SK-N-SH (cell line): ENCODE measurements around the gene ZFYVE21. TPM values are rescaled to one million over a fixed set of nuclear protein-coding genes. Genes with fewer than 3 reads are reported as not detected.

Source experiments
- CTCF ChIA-PET: fragments of 300-600, 350-600 bp; formaldehyde crosslinking; extraction: SDS; loops from one replicate; lab custom pipeline; 2021; lab: Yijun Ruan, JAX
- POLR2A ChIA-PET: fragments of 350-600 bp; sonication (Branson Sonifier 250); formaldehyde crosslinking; extraction: SDS; loops from one replicate; lab custom pipeline; 2020; ENCODE audit warnings: antibody characterized with exemption, inconsistent platforms; lab: Yijun Ruan, JAX
- DNase-seq: peaks from one replicate; pipeline ENCODE4 v3.0.0; 2012
- H2AFZ ChIP-seq: fragments of 200-600 bp; sonication (generic); 2 replicates; pipeline ENCODE4 v1.8.1; 2016; ENCODE audit warnings: antibody characterized with exemption, mild to moderate bottlenecking, low read depth
- H3F3A ChIP-seq: fragments of 200-600 bp; sonication (generic); replicated peaks from 2 replicates; pipeline ENCODE3; 2016; ENCODE audit warnings: antibody characterized with exemption, mild to moderate bottlenecking; ENCODE audit not compliant: insufficient read depth
- H3K27ac ChIP-seq, 2 experiments: fragments of 200-500 bp in 1 of 2; fragments of 200-600 bp in 1 of 2; sonication (Bioruptor generic) in 1 of 2; sonication (generic), shearing (Covaris generic) in 1 of 2; 2 replicates each; pipeline versions ENCODE4 v1.5.1 to v1.6.1; 2014 to 2016; ENCODE audit warnings: low read depth in 2 of 2, inconsistent platforms in 1 of 2, low read length in 1 of 2, mild to moderate bottlenecking in 1 of 2, mixed read lengths in 1 of 2
- H3K27me3 ChIP-seq: fragments of 200-600 bp; sonication (generic), shearing (Covaris generic); 2 replicates; pipeline ENCODE4 v1.6.1; 2016; ENCODE audit warnings: mixed run types; ENCODE audit not compliant: insufficient read depth
- H3K36me3 ChIP-seq, 2 experiments: fragments of 200-500 bp in 1 of 2; fragments of 200-600 bp in 1 of 2; sonication (Bioruptor generic) in 1 of 2; sonication (generic) in 1 of 2; replicated peaks in 1 of 2; 2 replicates each; pipeline versions ENCODE3 to v1.5.1; 2014 to 2016; ENCODE audit warnings: low read length in 1 of 2, mild to moderate bottlenecking in 1 of 2; ENCODE audit not compliant: insufficient read depth in 2 of 2, control insufficient read depth in 1 of 2
- H3K4me1 ChIP-seq, 2 experiments: fragments of 200-500 bp in 1 of 2; fragments of 200-600 bp in 1 of 2; sonication (Bioruptor generic) in 1 of 2; sonication (generic), shearing (Covaris generic) in 1 of 2; 2 replicates each; pipeline versions ENCODE4 v1.5.1 to v1.6.1; 2014 to 2016; ENCODE audit warnings: low read depth in 1 of 2, low read length in 1 of 2, mixed run types in 1 of 2; ENCODE audit not compliant: insufficient read depth in 2 of 2, control insufficient read depth in 1 of 2
- H3K4me2 ChIP-seq: fragments of 200-600 bp; sonication (generic), shearing (Covaris generic); 2 replicates; pipeline ENCODE4 v1.6.1; 2017; ENCODE audit warnings: mixed run types
- H3K4me3 ChIP-seq, 2 experiments: fragments of 200-500 bp in 1 of 2; fragments of 200-600 bp in 1 of 2; sonication (Bioruptor generic) in 1 of 2; sonication (generic), shearing (Covaris generic) in 1 of 2; 2 replicates each; pipeline versions ENCODE4 v1.5.1 to v1.8.1; 2014 to 2016; ENCODE audit warnings: low read depth in 2 of 2, inconsistent platforms in 1 of 2, low read length in 1 of 2, mild to moderate bottlenecking in 1 of 2, mixed read lengths in 1 of 2, moderate library complexity in 1 of 2
- H3K79me2 ChIP-seq: fragments of 200-600 bp; sonication (generic); 2 replicates; pipeline ENCODE4 v1.8.1; 2017; ENCODE audit warnings: mild to moderate bottlenecking; ENCODE audit not compliant: insufficient read depth
- H3K9ac ChIP-seq: fragments of 200-600 bp; sonication (generic); 2 replicates; pipeline ENCODE4 v1.6.1; 2017; ENCODE audit warnings: mixed run types
- H3K9me2 ChIP-seq: fragments of 200-600 bp; sonication (generic); 2 replicates; pipeline ENCODE4 v1.6.1; 2017; ENCODE audit warnings: mixed run types
- H3K9me3 ChIP-seq: fragments of 200-600 bp; sonication (generic); 2 replicates; pipeline ENCODE4 v1.6.1; 2017; ENCODE audit warnings: mixed run types, mild to moderate bottlenecking, moderate library complexity
- H4K20me1 ChIP-seq: fragments of 200-600 bp; sonication (generic); 2 replicates; pipeline ENCODE4 v1.6.1; 2017; ENCODE audit warnings: mild to moderate bottlenecking, mixed run types; ENCODE audit not compliant: insufficient read depth
- CHD2 ChIP-seq: fragments of 150-350 bp; IDR thresholded peaks from 2 replicates; pipeline ENCODE4 v1.6.1; 2018; ENCODE audit warnings: low read length; ENCODE audit not compliant: partially characterized antibody
- EZH2phosphoT487 ChIP-seq: fragments of 200-600 bp; sonication (generic); IDR thresholded peaks from 2 replicates; pipeline ENCODE4 v1.6.1; 2017; ENCODE audit warnings: low read depth, mixed run types, mild to moderate bottlenecking, antibody characterized with exemption, moderate library complexity, borderline replicate concordance
- FOSL2 ChIP-seq: IDR thresholded peaks from 2 replicates; pipeline ENCODE4 v1.4.0; 2012; ENCODE audit warnings: low read depth, mild to moderate bottlenecking, moderate library complexity, borderline replicate concordance
- FOXM1 ChIP-seq: IDR thresholded peaks from 2 replicates; pipeline ENCODE4 v1.4.0; 2012; ENCODE audit warnings: low read depth, mild to moderate bottlenecking
- GABPA ChIP-seq: IDR thresholded peaks from 2 replicates; pipeline ENCODE4 v1.4.0; 2012; ENCODE audit warnings: low read depth, mild to moderate bottlenecking
- JUND ChIP-seq: IDR thresholded peaks from 2 replicates; pipeline ENCODE4 v1.4.0; 2012
- MXI1 ChIP-seq: IDR thresholded peaks from 2 replicates; pipeline ENCODE4 v1.6.1; 2012; ENCODE audit warnings: mild to moderate bottlenecking, low read depth, low read length, improper control_type of control experiment
- NFIC ChIP-seq: IDR thresholded peaks from 2 replicates; pipeline ENCODE4 v1.4.0; 2012; ENCODE audit warnings: borderline replicate concordance
- RAD21 ChIP-seq: IDR thresholded peaks from 2 replicates; pipeline ENCODE4 v1.6.1; 2012; ENCODE audit warnings: mild to moderate bottlenecking, low read length
- RFX5 ChIP-seq: IDR thresholded peaks from 2 replicates; pipeline ENCODE4 v1.6.1; 2012; ENCODE audit warnings: mild to moderate bottlenecking, improper control_type of control experiment, low read length
- RXRA ChIP-seq: IDR thresholded peaks from 2 replicates; pipeline ENCODE4 v1.4.0; 2012; ENCODE audit warnings: low read depth, mild to moderate bottlenecking, borderline replicate concordance
- SIN3A ChIP-seq: IDR thresholded peaks from 2 replicates; pipeline ENCODE4 v1.6.1; 2012; ENCODE audit warnings: low read depth, mild to moderate bottlenecking, low read length, moderate library complexity, borderline replicate concordance
- TAF1 ChIP-seq: IDR thresholded peaks from 2 replicates; pipeline ENCODE4 v1.6.1; 2012; ENCODE audit warnings: low read depth, mild to moderate bottlenecking, low read length, moderate library complexity, borderline replicate concordance
- TCF12 ChIP-seq: IDR thresholded peaks from 2 replicates; pipeline ENCODE4 v1.4.0; 2012
- WGBS: methylation state at CpG from one replicate; pipeline ENCODE4 v1.1.6; 2017; ENCODE audit warnings: low lambda C conversion rate; 5-methylcytosine and 5-hydroxymethylcytosine counted together
- polyA plus RNA-seq, 3 experiments: library from polyadenylated mRNA; depleted of rRNA; stranded (reverse); fragments of >200 nt; gene quantifications; 2 replicates each; pipeline ENCODE4 v1.2.3, GENCODE V29; 2012
- TF ChIP-seq, protein P1 (sequence below): IDR thresholded peaks from 2 replicates; pipeline ENCODE4; 2012
- TF ChIP-seq, protein P2 (sequence below): IDR thresholded peaks from 2 replicates; pipeline ENCODE4 v1.4.0; 2012; ENCODE audit warnings: low read depth, borderline replicate concordance

ZFYVE21 gene
- polyA plus RNA-seq, 1 of the 3 experiments (the other 2 are of a cell fraction), result 82.1 TPM

DNA sequence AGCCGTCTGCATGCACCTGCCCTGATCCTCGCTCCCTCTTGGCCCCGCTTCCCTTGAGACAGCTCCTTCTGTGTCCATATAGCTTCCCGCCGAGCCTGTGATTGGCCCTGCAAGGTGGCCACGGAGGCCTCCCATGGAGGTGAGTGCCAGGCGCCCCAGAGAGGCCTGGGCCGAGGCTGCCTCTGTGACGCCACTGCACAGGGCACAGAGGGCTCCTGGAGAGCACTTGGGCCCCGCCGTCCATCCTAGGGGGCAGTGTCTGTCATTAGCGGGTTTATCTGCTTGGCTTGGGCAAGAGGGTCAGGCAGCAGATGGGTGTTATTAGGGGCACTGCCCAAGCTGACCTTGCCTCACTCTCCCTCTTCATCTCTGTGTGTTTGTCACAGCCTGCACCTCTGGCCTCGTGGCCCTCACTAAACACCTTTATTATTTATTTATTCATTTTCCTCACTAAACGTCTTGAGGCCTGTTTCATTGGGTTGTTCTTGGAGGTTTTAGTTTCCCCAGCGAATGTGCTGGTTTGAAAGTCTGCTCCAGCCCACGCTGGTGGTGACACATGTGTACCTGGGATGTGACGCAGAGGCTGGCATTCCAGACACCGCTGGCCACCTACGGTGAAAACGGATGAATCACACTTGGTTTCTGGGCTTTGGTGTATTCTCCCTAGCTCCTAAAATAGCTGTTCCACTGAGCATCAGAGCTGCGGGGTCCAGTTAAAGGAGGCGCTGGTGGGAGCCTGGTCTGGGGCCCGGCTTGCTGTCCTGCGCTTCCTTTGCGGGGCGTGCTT lies 5.9 kb downstream of the ZFYVE21 start:
- H3K4me1 ChIP-seq, result peaks cover 3 to 10% of the 10 kb centered on the region in 2 experiments; a peak in 1 of 4 replicates
- 93% methylated on average over 20 of the region's 26 CpGs for WGBS
- peaks cover 76% of the 10 kb centered on the region for H3K79me2 ChIP-seq
- H4K20me1 ChIP-seq, result peaks cover 40% of the 10 kb centered on the region
- POLR2A ChIA-PET, result no interaction called here
- no peaks in the 10 kb centered on the region for H3K9me2 ChIP-seq
- no peak overlapping the region for H3K4me3 ChIP-seq
- H2AFZ ChIP-seq, result no peak overlapping the region
- no peak overlapping the region for H3K27ac ChIP-seq
- no peaks in the 10 kb centered on the region for H3F3A ChIP-seq
- H3K9me3 ChIP-seq, result no peaks in the 10 kb centered on the region
- no peak for DNase-seq
- CTCF ChIA-PET, result interaction anchor here (0.6 to 1.3 kb wide), 3 partner anchors 14 to 69 kb away, joined by 3 read pairs; no protein-coding TSS in a partner anchor
- no peak overlapping the region for H3K9ac ChIP-seq
- TF ChIP-seq FOSL2, result no peak
- no peak for TF ChIP-seq TAF1
- TF ChIP-seq FOXM1, result no peak
- TF ChIP-seq, protein P1, sequence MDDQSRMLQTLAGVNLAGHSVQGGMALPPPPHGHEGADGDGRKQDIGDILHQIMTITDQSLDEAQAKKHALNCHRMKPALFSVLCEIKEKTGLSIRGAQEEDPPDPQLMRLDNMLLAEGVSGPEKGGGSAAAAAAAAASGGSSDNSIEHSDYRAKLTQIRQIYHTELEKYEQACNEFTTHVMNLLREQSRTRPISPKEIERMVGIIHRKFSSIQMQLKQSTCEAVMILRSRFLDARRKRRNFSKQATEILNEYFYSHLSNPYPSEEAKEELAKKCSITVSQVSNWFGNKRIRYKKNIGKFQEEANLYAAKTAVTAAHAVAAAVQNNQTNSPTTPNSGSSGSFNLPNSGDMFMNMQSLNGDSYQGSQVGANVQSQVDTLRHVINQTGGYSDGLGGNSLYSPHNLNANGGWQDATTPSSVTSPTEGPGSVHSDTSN, result no peak
- TF ChIP-seq NFIC, result no peak
- no peak for TF ChIP-seq JUND
- H3K36me3 ChIP-seq, result peaks cover 0 to 4% of the 10 kb centered on the region in 2 experiments
- H3K27me3 ChIP-seq, result no peaks in the 10 kb centered on the region
- no peak overlapping the region for H3K4me2 ChIP-seq

DNA sequence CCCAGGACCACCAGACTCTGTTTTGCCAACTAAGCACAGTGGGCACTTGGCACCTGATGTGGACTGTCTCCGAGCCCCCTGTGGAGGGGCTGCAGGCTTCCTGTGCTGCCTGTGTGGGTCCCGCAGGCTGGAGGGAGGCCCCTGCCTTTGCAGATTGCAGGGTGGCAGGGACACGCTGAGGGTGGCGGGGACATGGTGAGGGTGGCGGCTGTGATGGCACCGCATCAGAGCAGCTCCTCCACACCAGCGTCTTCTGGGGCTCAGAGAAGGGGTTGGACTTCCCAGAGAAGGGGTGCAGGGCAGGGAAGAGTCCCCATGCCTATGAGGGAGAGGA lies 8.1 kb downstream of the ZFYVE21 start:
- no peak overlapping the region for H3K9ac ChIP-seq
- WGBS, result 96% methylated on average over 4 of the region's 7 CpGs
- H3K36me3 ChIP-seq, result peaks cover 4 to 10% of the 10 kb centered on the region in 2 experiments
- H3K27ac ChIP-seq, result no peak overlapping the region
- TF ChIP-seq TCF12, result no peak
- TF ChIP-seq RXRA, result no peak
- no peak for TF ChIP-seq MXI1
- TF ChIP-seq GABPA, result no peak
- TF ChIP-seq, protein P2, sequence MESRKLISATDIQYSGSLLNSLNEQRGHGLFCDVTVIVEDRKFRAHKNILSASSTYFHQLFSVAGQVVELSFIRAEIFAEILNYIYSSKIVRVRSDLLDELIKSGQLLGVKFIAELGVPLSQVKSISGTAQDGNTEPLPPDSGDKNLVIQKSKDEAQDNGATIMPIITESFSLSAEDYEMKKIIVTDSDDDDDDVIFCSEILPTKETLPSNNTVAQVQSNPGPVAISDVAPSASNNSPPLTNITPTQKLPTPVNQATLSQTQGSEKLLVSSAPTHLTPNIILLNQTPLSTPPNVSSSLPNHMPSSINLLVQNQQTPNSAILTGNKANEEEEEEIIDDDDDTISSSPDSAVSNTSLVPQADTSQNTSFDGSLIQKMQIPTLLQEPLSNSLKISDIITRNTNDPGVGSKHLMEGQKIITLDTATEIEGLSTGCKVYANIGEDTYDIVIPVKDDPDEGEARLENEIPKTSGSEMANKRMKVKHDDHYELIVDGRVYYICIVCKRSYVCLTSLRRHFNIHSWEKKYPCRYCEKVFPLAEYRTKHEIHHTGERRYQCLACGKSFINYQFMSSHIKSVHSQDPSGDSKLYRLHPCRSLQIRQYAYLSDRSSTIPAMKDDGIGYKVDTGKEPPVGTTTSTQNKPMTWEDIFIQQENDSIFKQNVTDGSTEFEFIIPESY, result no peak
- no peak for TF ChIP-seq RAD21
- no peak for TF ChIP-seq SIN3A
- TF ChIP-seq, protein P1, result no peak
- TF ChIP-seq EZH2phosphoT487, result no peak
- TF ChIP-seq RFX5, result no peak
- TF ChIP-seq CHD2, result no peak
- no peak overlapping the region for H3K4me2 ChIP-seq
- H3F3A ChIP-seq, result no peaks in the 10 kb centered on the region
- no peaks in the 10 kb centered on the region; a peak in 1 of 4 replicates for H3K4me1 ChIP-seq
- no peaks in the 10 kb centered on the region for H3K27me3 ChIP-seq
- CTCF ChIA-PET, result interaction anchor here (0.6 kb wide), 1 partner anchor 7 kb away, joined by 3 read pairs; no protein-coding TSS in a partner anchor
- no peak overlapping the region for H3K4me3 ChIP-seq
- POLR2A ChIA-PET, result no interaction called here
- H3K9me3 ChIP-seq, result no peaks in the 10 kb centered on the region
- peaks cover 24% of the 10 kb centered on the region for H4K20me1 ChIP-seq
- H3K79me2 ChIP-seq, result peaks cover 54% of the 10 kb centered on the region; the same call in 1 of the 2 replicates
- no peak overlapping the region for H2AFZ ChIP-seq
- no peak for DNase-seq
- H3K9me2 ChIP-seq, result no peaks in the 10 kb centered on the region
